ENCODE measurements around the gene ARF1. TPM values are rescaled to one million over a fixed set of nuclear protein-coding genes. Genes with fewer than 3 reads are reported as not detected.

The ARF1 gene
- total RNA-seq, 1 experiment from 2014 or later, result 144 TPM

GRCh38 chr1:228147768-228148167 is 65.3 kb downstream of the ARF1 start:
- DNase-seq (ENCODE audit: low read depth), result no peak

GRCh38 chr1:228148196-228148861 is 65.8 kb downstream of the ARF1 start:
- no peak for DNase-seq (ENCODE audit: low read depth)

Other genes starting within 250 kb of the ARF1 start
- 0.57 and 1.8 TPM in 2 replicates for gene WNT9A, start 134.8 kb upstream of the ARF1 start, total RNA-seq (2014; rRNA removed; shearing (Covaris generic))
- gene WNT3A, start 75.7 kb upstream of the ARF1 start, total RNA-seq (2014; rRNA removed; shearing (Covaris generic)), result not detected in 2 replicates
- gene C1orf35, start 20.6 kb downstream of the ARF1 start, total RNA-seq (2014; rRNA removed; shearing (Covaris generic)), result 14.8 and 19.9 TPM in 2 replicates
- 88.6 and 137 TPM in 2 replicates for gene MRPL55, start 26.6 kb downstream of the ARF1 start, total RNA-seq (2014; rRNA removed; shearing (Covaris generic))
- gene GUK1, start 57.6 kb downstream of the ARF1 start, total RNA-seq (2014; rRNA removed; shearing (Covaris generic)), result 218 and 268 TPM in 2 replicates
- gene GJC2, start 67.2 kb downstream of the ARF1 start, total RNA-seq (2014; rRNA removed; shearing (Covaris generic)), result 0.17 and 0.60 TPM in 2 replicates
- 3.5 and 5.1 TPM in 2 replicates for gene IBA57, start 83.1 kb downstream of the ARF1 start, total RNA-seq (2014; rRNA removed; shearing (Covaris generic))
- gene OBSCN, start 125.3 kb downstream of the ARF1 start, total RNA-seq (2014; rRNA removed; shearing (Covaris generic)), result 2.2 and 4.1 TPM in 2 replicates

Data from Daoy (cell line).